B cell (primary cell): ENCODE data around the gene LMAN1L. TPM values are rescaled to one million over a fixed set of nuclear protein-coding genes. Genes with fewer than 3 reads are reported as not detected.
A peak's percentile ranks its signal among the peaks of the same experiment; 100 is the strongest.

ENCODE experiments used
- ATAC-seq: fragments of 200-7000 bp; cut with Tn5 transposase; one replicate; pipeline ENCODE4 v1.10.0; 2021; ENCODE audit warnings: low read depth, mild to moderate bottlenecking, moderate number of reproducible peaks, moderate library complexity
- CTCF ChIA-PET: fragments of 350-600 bp; sonication (Branson Sonifier 250); formaldehyde crosslinking; loops from one replicate; lab custom pipeline; 2021; ENCODE audit warnings: antibody characterized with exemption, inconsistent platforms; lab: Charles Lee
- POLR2A ChIA-PET: fragments of 350-600 bp; sonication (Branson Sonifier 250); formaldehyde crosslinking; loops from one replicate; lab custom pipeline; 2021; ENCODE audit warnings: antibody characterized with exemption; lab: Charles Lee
- DNase-seq: peaks from one replicate; pipeline ENCODE4 v3.0.0; 2013
- H2AFZ ChIP-seq: 2 replicates; pipeline ENCODE4 v1.6.1; 2012; ENCODE audit warnings: mild to moderate bottlenecking, low read depth, low read length; ENCODE audit not compliant: insufficient read depth, poor library complexity, severe bottlenecking
- H3K27ac ChIP-seq, 2 donors: 1 replicate in 1 of 2; 2 replicates in 1 of 2; pipeline ENCODE4 v1.5.1; 2012 to 2013; ENCODE audit warnings: low read length in 2 of 2, mild to moderate bottlenecking in 2 of 2, moderate library complexity in 1 of 2
- H3K27me3 ChIP-seq, 4 experiments: fragments of 200-600 bp in 1 of 4; sonication (generic) in 1 of 4; replicated peaks in 1 of 4; 1 replicate in 2 of 4; 2 replicates in 2 of 4; pipeline versions ENCODE4 v1.6.1 to v1.7.0; 2013 to 2016; ENCODE audit warnings: low read length in 3 of 4, mild to moderate bottlenecking in 2 of 4, mixed read lengths in 1 of 4, moderate library complexity in 1 of 4; ENCODE audit not compliant: insufficient read depth in 4 of 4, control insufficient read depth in 3 of 4; ENCODE audit errors: control extremely low read depth in 1 of 4
- H3K36me3 ChIP-seq, 2 experiments: replicated peaks in 1 of 2; 1 replicate in 1 of 2; 2 replicates in 1 of 2; pipeline versions ENCODE4 v1.6.1 to v1.7.1; 2013; ENCODE audit warnings: low read length in 1 of 2; ENCODE audit not compliant: insufficient read depth in 2 of 2, control insufficient read depth in 1 of 2; ENCODE audit errors: control extremely low read depth in 1 of 2, extremely low read depth in 1 of 2
- H3K4me1 ChIP-seq, 2 donors: fragments of 200-600 bp in 1 of 2; sonication (generic) in 1 of 2; 1 replicate in 1 of 2; 2 replicates in 1 of 2; pipeline versions ENCODE4 v1.5.1 to v1.6.1; 2013 to 2017; ENCODE audit warnings: low read length in 2 of 2; ENCODE audit not compliant: control insufficient read depth in 2 of 2, insufficient read depth in 2 of 2
- H3K4me2 ChIP-seq: replicated peaks from 2 replicates; pipeline ENCODE3; 2012; ENCODE audit warnings: mild to moderate bottlenecking, low read depth, low read length; ENCODE audit not compliant: poor library complexity, severe bottlenecking
- H3K4me3 ChIP-seq, 5 experiments: fragments of 200-600 bp in 1 of 5; sonication (generic) in 1 of 5; 1 replicate in 3 of 5; 2 replicates in 2 of 5; pipeline versions ENCODE4 v1.5.1 to v1.7.0; 2011 to 2016; ENCODE audit warnings: low read length in 4 of 5, mild to moderate bottlenecking in 4 of 5, low read depth in 2 of 5, control low read depth in 1 of 5, moderate library complexity in 1 of 5; ENCODE audit not compliant: insufficient read depth in 1 of 5; ENCODE audit errors: control extremely low read depth in 1 of 5, extremely low read depth in 1 of 5
- H3K79me2 ChIP-seq: fragments of 200-600 bp; sonication (generic); one replicate; pipeline ENCODE4 v1.6.0; 2016; ENCODE audit warnings: low read length; ENCODE audit not compliant: control insufficient read depth, insufficient read depth
- H3K9ac ChIP-seq: fragments of 200-600 bp; sonication (generic); 2 replicates; pipeline ENCODE4 v1.6.1; 2017; ENCODE audit warnings: mild to moderate bottlenecking, low read length, moderate library complexity
- H3K9me3 ChIP-seq, 3 donors: one replicate each; pipeline versions ENCODE4 v1.6.1 to v1.7.1; 2013; ENCODE audit warnings: low read length in 2 of 3; ENCODE audit not compliant: control insufficient read depth in 2 of 3, insufficient read depth in 1 of 3; ENCODE audit errors: control extremely low read depth in 1 of 3
- H4K20me1 ChIP-seq: 2 replicates; pipeline ENCODE4 v1.6.0; 2012; ENCODE audit warnings: mild to moderate bottlenecking, low read length; ENCODE audit not compliant: insufficient read depth, control insufficient read depth, poor library complexity, severe bottlenecking
- H3K27ac Mint-ChIP-seq: one replicate; pipeline ENCODE4 v1.8.0; 2021; ENCODE audit warnings: mixed read lengths
- H3K27me3 Mint-ChIP-seq: one replicate; pipeline ENCODE4 v1.8.0; 2021; ENCODE audit warnings: mixed read lengths
- H3K4me1 Mint-ChIP-seq: one replicate; pipeline ENCODE4 v1.8.0; 2021; ENCODE audit warnings: mixed read lengths
- H3K4me3 Mint-ChIP-seq: one replicate; pipeline ENCODE4 v1.8.0; 2021; ENCODE audit warnings: mixed read lengths
- H3K9me3 Mint-ChIP-seq: one replicate; pipeline ENCODE4 v1.8.0; 2022; ENCODE audit warnings: mixed read lengths; ENCODE audit not compliant: insufficient read depth
- EZH2 ChIP-seq: IDR thresholded peaks from 2 replicates; pipeline ENCODE4 v1.6.1; 2012; ENCODE audit warnings: borderline replicate concordance, low read depth, mild to moderate bottlenecking, moderate library complexity, low read length; ENCODE audit not compliant: insufficient read depth, poor library complexity, severe bottlenecking
- WGBS: methylation state at CpG from one replicate; pipeline ENCODE4 v1.1.5; 2013; ENCODE audit warnings: missing lambda C conversion rate; ENCODE audit not compliant: insufficient coverage; 5-methylcytosine and 5-hydroxymethylcytosine counted together
- intact Hi-C: fragments of 100-400 bp; cut with micrococcal nuclease; formaldehyde crosslinking; loops from one replicate; pipeline ENCODE4 v1.10.0; 2022
- polyA plus RNA-seq: library from polyadenylated mRNA; depleted of rRNA; stranded (reverse); fragments of >200 nt; gene quantifications from 2 replicates; pipeline ENCODE4 v1.2.3, GENCODE V29; 2012
- total RNA-seq, 2 donors: library from RNA; stranded (reverse); fragments of 120-200 nt in 1 of 2; gene quantifications; 1 replicate in 1 of 2; 2 replicates in 1 of 2; pipeline versions ENCODE4 v1.2.3 to v1.2.4, GENCODE V29; 2013 to 2022
- TF ChIP-seq, protein P1 (sequence below): fragments of 200-600 bp; IDR thresholded peaks from one replicate; pipeline ENCODE4 v1.8.0; 2022; ENCODE audit warnings: antibody characterized with exemption, mild to moderate bottlenecking

LMAN1L gene
- total and polyA plus RNA-seq, 2 donors (not counting 1 experiment from before 2014, with no cell fraction given): 0.60 to 1.1 TPM

- H3K36me3 ChIP-seq: no peaks in the 10 kb centered on the region
- intact Hi-C loops: loop anchor here (1.0 to 5.0 kb wide), 3 partner anchors 10 to 785 kb away; partner anchors contain the start of genes PML and STOML1
- peak overlapping the region; percentile 85 for H3K4me3 Mint-ChIP-seq
- H4K20me1 ChIP-seq: no peaks in the 10 kb centered on the region
- TF ChIP-seq, protein P1, sequence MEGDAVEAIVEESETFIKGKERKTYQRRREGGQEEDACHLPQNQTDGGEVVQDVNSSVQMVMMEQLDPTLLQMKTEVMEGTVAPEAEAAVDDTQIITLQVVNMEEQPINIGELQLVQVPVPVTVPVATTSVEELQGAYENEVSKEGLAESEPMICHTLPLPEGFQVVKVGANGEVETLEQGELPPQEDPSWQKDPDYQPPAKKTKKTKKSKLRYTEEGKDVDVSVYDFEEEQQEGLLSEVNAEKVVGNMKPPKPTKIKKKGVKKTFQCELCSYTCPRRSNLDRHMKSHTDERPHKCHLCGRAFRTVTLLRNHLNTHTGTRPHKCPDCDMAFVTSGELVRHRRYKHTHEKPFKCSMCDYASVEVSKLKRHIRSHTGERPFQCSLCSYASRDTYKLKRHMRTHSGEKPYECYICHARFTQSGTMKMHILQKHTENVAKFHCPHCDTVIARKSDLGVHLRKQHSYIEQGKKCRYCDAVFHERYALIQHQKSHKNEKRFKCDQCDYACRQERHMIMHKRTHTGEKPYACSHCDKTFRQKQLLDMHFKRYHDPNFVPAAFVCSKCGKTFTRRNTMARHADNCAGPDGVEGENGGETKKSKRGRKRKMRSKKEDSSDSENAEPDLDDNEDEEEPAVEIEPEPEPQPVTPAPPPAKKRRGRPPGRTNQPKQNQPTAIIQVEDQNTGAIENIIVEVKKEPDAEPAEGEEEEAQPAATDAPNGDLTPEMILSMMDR: no peak
- TF ChIP-seq EZH2: no peak
- peak; percentile 93 for DNase-seq
- no peaks in the 10 kb centered on the region for H3K27me3 ChIP-seq
- H3K4me2 ChIP-seq: peak overlapping the region; percentile 74
- POLR2A ChIA-PET: interaction anchor here (0.5 to 15.2 kb wide), 8 partner anchors 16 to 677 kb away, joined by 3 to 572 read pairs (median 4); partner anchors contain the start of genes CYP1A1 and SIN3A
- H3K79me2 ChIP-seq: peaks cover 67% of the 10 kb centered on the region
- 1% methylated on average over 11 of the region's 13 CpGs for WGBS
- H3K9me3 Mint-ChIP-seq: no peaks in the 10 kb centered on the region
- peak overlapping the region; percentile 47 for H3K9ac ChIP-seq
- H3K4me1 Mint-ChIP-seq: peaks cover 93% of the 10 kb centered on the region
- ATAC-seq: peak; percentile 64
- CTCF ChIA-PET: interaction anchor here (0.6 to 37.1 kb wide), 12 partner anchors 3 to 804 kb away, joined by 3 to 2548 read pairs (median 4); partner anchors contain the start of genes CSK, FAM219B, LMAN1L and MPI
- H3K9me3 ChIP-seq: peaks cover 0 to 6% (median 0%) of the 10 kb centered on the region in 3 donors
- peak overlapping the region; percentile 98 for H3K27ac Mint-ChIP-seq
- H3K27ac ChIP-seq: peak overlapping the region; percentile 91 to 99
- H3K27me3 Mint-ChIP-seq: no peaks in the 10 kb centered on the region
- peaks cover 93 to 96% of the 10 kb centered on the region in 2 donors for H3K4me1 ChIP-seq
- H3K4me3 ChIP-seq: peak overlapping the region in 4 of 5 experiments; percentile 25 to 46 (median 34)
- no peak overlapping the region for H2AFZ ChIP-seq
Measured at GRCh38 chr15:74776821-74777768, 35.5 kb upstream of the LMAN1L start.
